Measurements from ENCODE around the gene ZNF439. TPM values are rescaled to one million over a fixed set of nuclear protein-coding genes. Genes with fewer than 3 reads are reported as not detected.
A peak's percentile ranks its signal among the peaks of the same experiment; 100 is the strongest.

ZNF439 gene
- total RNA-seq, 1 experiment from 2014 or later, result 3.3 TPM

DNA sequence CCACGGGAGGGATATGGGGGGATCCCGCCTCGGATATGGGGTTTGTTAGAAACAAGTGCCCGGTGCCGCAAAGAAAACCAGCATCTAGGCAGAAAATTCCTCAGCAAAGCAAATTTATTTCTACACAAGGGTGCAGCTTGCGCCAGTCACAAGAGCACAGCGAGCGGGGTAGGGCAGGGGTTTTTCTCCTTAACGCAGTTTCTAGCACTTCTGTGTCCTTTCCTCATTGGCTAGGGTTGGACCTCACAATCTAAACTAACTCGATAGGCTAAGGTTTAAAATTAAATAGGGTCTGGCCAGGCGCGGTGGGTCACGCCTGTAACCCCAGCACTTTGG, 33.9 kb upstream of the ZNF439 start:
- peaks cover 0 to 9% (median 4%) of the 10 kb centered on the region in 3 experiments; a peak in 3 of 7 replicates for H3K36me3 Mint-ChIP-seq (ENCODE audit: insufficient read depth in 1 of 3, low read depth in 3 of 3)
- H2BK120ac ChIP-seq (ENCODE audit: low read depth, low read length, poor library complexity, severe bottlenecking), result no peak overlapping the region
- no peak overlapping the region for H2BK12ac ChIP-seq (ENCODE audit: insufficient read length, low read depth, low read length)
- H3K18ac ChIP-seq (ENCODE audit: insufficient read length, low read depth, low read length), result no peak overlapping the region
- peak; percentile 24 for DNase-seq
- H3K79me1 ChIP-seq (ENCODE audit: insufficient read depth, low read depth, low read length, poor library complexity, severe bottlenecking), result no peaks in the 10 kb centered on the region
- H4K20me1 ChIP-seq (ENCODE audit: control insufficient read depth, insufficient read depth, insufficient read length), result no peaks in the 10 kb centered on the region
- peaks cover 5 to 9% of the 10 kb centered on the region in 2 experiments for H3K4me1 Mint-ChIP-seq
- H3K23ac ChIP-seq (ENCODE audit: insufficient read length, low read depth, low read length), result no peak overlapping the region
- H3K23me2 ChIP-seq (ENCODE audit: insufficient read length, low read depth, low read length, poor library complexity, severe bottlenecking), result peaks cover 4% of the 10 kb centered on the region
- no peak overlapping the region for H4K91ac ChIP-seq (ENCODE audit: insufficient read length, low read depth, low read length)
- no peak for TF ChIP-seq CTCF (conservative IDR thresholded peaks at IDR 0.05)
- no peak overlapping the region for H3T11ph ChIP-seq (ENCODE audit: low read length)
- no peak overlapping the region for H3K27ac ChIP-seq (ENCODE audit: insufficient read length, low read depth, low read length)
- no peak overlapping the region for H3K4ac ChIP-seq (ENCODE audit: low read depth, low read length)
- H4K8ac ChIP-seq (replicated peaks; ENCODE audit: insufficient read length, low read depth, low read length), result no peak overlapping the region
- no peak overlapping the region for H3K27ac Mint-ChIP-seq
- no peak overlapping the region for H2BK20ac ChIP-seq (ENCODE audit: low read depth, low read length, poor library complexity, severe bottlenecking)
- H3K4me1 ChIP-seq (ENCODE audit: insufficient read depth, low read length), result no peaks in the 10 kb centered on the region
- no peak overlapping the region for H3K14ac ChIP-seq (ENCODE audit: insufficient read depth, low read length)
- H3K4me3 Mint-ChIP-seq, result peak overlapping the region; percentile 70 to 94
- H3K9ac ChIP-seq (ENCODE audit: extremely low read depth, insufficient read length, low read length), result peak overlapping the region; percentile 68
- no peak overlapping the region for H2BK5ac ChIP-seq (ENCODE audit: insufficient read length, low read length)
- no peak overlapping the region for H4K5ac ChIP-seq (ENCODE audit: insufficient read length, low read depth, low read length)
- WGBS (ENCODE audit: extremely low coverage, insufficient read length, low lambda C conversion rate), result no CpG with 5 or more reads among the region's 13 CpGs
- H2BK15ac ChIP-seq (ENCODE audit: low read depth, low read length), result no peak overlapping the region
- H3K27me3 ChIP-seq (ENCODE audit: insufficient read depth, low read length), result peaks cover 8% of the 10 kb centered on the region; the same call in 1 of the 2 replicates
- H3K27me3 Mint-ChIP-seq (ENCODE audit: low read depth), result peaks cover 72% of the 10 kb centered on the region
- H2AK5ac ChIP-seq (ENCODE audit: insufficient read length, low read length), result no peak overlapping the region
- H3K79me2 ChIP-seq (ENCODE audit: insufficient read depth, low read length), result no peaks in the 10 kb centered on the region
- peaks cover 4% of the 10 kb centered on the region in 2 experiments; a peak in 3 of 5 replicates for H3K9me3 Mint-ChIP-seq
- H2AFZ ChIP-seq (ENCODE audit: low read length), result no peak overlapping the region
- no peak overlapping the region for H3K56ac ChIP-seq (ENCODE audit: insufficient read length, low read depth, low read length)
- H3K9me3 ChIP-seq (ENCODE audit: control insufficient read depth, low read depth, low read length), result no peaks in the 10 kb centered on the region
- H3K4me2 ChIP-seq (ENCODE audit: insufficient read depth, insufficient read length, low read length), result peak overlapping the region; percentile 46
